KMS-11 (cell line): ENCODE results near the gene ZNF296.

Source experiments
- H2AFZ ChIP-seq: fragments of 200-600 bp; sonication (generic); 2 replicates; pipeline ENCODE4 v1.6.1; 2016; ENCODE audit warnings: antibody characterized with exemption, mixed run types, low read depth
- H3K27ac ChIP-seq: fragments of 200-600 bp; sonication (generic); 2 replicates; pipeline ENCODE4 v1.6.1; 2016; ENCODE audit warnings: mild to moderate bottlenecking, mixed run types
- H3K27me3 ChIP-seq: fragments of 200-600 bp; sonication (generic); 2 replicates; pipeline ENCODE4 v1.6.1; 2017; ENCODE audit warnings: mild to moderate bottlenecking, low read depth, mixed run types, moderate library complexity; ENCODE audit not compliant: insufficient read depth
- H3K36me3 ChIP-seq: fragments of 200-600 bp; sonication (generic); 2 replicates; pipeline ENCODE4 v1.6.1; 2017; ENCODE audit warnings: mild to moderate bottlenecking, mixed run types; ENCODE audit not compliant: insufficient read depth
- H3K4me1 ChIP-seq: fragments of 200-600 bp; sonication (generic); 2 replicates; pipeline ENCODE4 v1.6.1; 2016; ENCODE audit warnings: mild to moderate bottlenecking, low read depth, mixed run types; ENCODE audit not compliant: poor library complexity, severe bottlenecking
- H3K4me2 ChIP-seq: fragments of 200-600 bp; sonication (generic); 2 replicates; pipeline ENCODE4 v1.7.0; 2016; ENCODE audit warnings: mild to moderate bottlenecking, mixed run types
- H3K4me3 ChIP-seq: fragments of 200-600 bp; sonication (generic); IDR thresholded peaks from 2 replicates; pipeline ENCODE4 v1.6.1; 2017; ENCODE audit warnings: low read depth, low read length, mixed read lengths; ENCODE audit not compliant: insufficient read depth
- H3K79me2 ChIP-seq: fragments of 200-600 bp; sonication (generic); 2 replicates; pipeline ENCODE4 v1.6.1; 2016; ENCODE audit warnings: low read depth, mixed run types; ENCODE audit not compliant: insufficient read depth
- H3K9ac ChIP-seq: fragments of 200-600 bp; sonication (generic); 2 replicates; pipeline ENCODE4 v1.6.1; 2016; ENCODE audit warnings: mild to moderate bottlenecking, mixed run types
- H4K20me1 ChIP-seq: fragments of 200-600 bp; sonication (generic); 2 replicates; pipeline ENCODE4 v1.6.1; 2016; ENCODE audit warnings: mild to moderate bottlenecking, mixed run types; ENCODE audit not compliant: insufficient read depth
- CTCF ChIP-seq: fragments of 200-600 bp; sonication (generic); conservative IDR thresholded peaks from 2 replicates; pipeline ENCODE4 v1.6.1; 2017; ENCODE audit warnings: low read depth, mild to moderate bottlenecking, antibody characterized with exemption, low read length, moderate library complexity, mixed read lengths

Gene ZNF296

GRCh38 chr19:45090034-45090433, 13.8 kb upstream of the ZNF296 start:
- TF ChIP-seq CTCF: no peak
- no peaks in the 10 kb centered on the region for H3K27me3 ChIP-seq
- peaks cover 27% of the 10 kb centered on the region for H3K79me2 ChIP-seq
- H3K9ac ChIP-seq: no peak overlapping the region
- no peak overlapping the region for H3K4me3 ChIP-seq
- no peaks in the 10 kb centered on the region for H4K20me1 ChIP-seq
- H3K27ac ChIP-seq: no peak overlapping the region
- peaks cover 6% of the 10 kb centered on the region; the same call in 1 of the 2 replicates for H3K36me3 ChIP-seq
- no peak overlapping the region for H2AFZ ChIP-seq
- H3K4me2 ChIP-seq: no peak overlapping the region
- peaks cover 18% of the 10 kb centered on the region for H3K4me1 ChIP-seq

GRCh38 chr19:45087531-45087930, 11.3 kb upstream of the ZNF296 start:
- H3K9ac ChIP-seq: no peak overlapping the region
- H3K4me2 ChIP-seq: no peak overlapping the region
- H3K4me1 ChIP-seq: peaks cover 5% of the 10 kb centered on the region
- no peaks in the 10 kb centered on the region for H3K27me3 ChIP-seq
- H3K4me3 ChIP-seq: no peak overlapping the region
- H3K36me3 ChIP-seq: peaks cover 6% of the 10 kb centered on the region; the same call in 1 of the 2 replicates
- no peak for TF ChIP-seq CTCF
- H3K27ac ChIP-seq: no peak overlapping the region
- H3K79me2 ChIP-seq: peaks cover 30% of the 10 kb centered on the region
- no peaks in the 10 kb centered on the region; the same call in 1 of the 2 replicates for H4K20me1 ChIP-seq
- no peak overlapping the region for H2AFZ ChIP-seq

- H2AFZ ChIP-seq: no peak overlapping the region
- no peak for TF ChIP-seq CTCF
These were observed 10.2 kb upstream of the ZNF296 start for GRCh38 chr19:45086480-45086879.

GRCh38 chr19:45082170-45082569, 5.9 kb upstream of the ZNF296 start:
- H3K4me1 ChIP-seq: peaks cover 30% of the 10 kb centered on the region
- H3K4me3 ChIP-seq: no peak overlapping the region
- H3K27ac ChIP-seq: no peak overlapping the region
- no peaks in the 10 kb centered on the region; the same call in 1 of the 2 replicates for H4K20me1 ChIP-seq
- H3K4me2 ChIP-seq: no peak overlapping the region
- TF ChIP-seq CTCF: no peak
- H2AFZ ChIP-seq: no peak overlapping the region
- peaks cover 70% of the 10 kb centered on the region for H3K79me2 ChIP-seq
- H3K9ac ChIP-seq: no peak overlapping the region
- H3K36me3 ChIP-seq: no peaks in the 10 kb centered on the region
- H3K27me3 ChIP-seq: no peaks in the 10 kb centered on the region

More at GRCh38 chr19:45086480-45086879, 10.2 kb upstream of the ZNF296 start:
- Histone ChIP-seq H3K9ac (no peak overlapping the region), H3K79me2 (peaks cover 41% of the 10 kb centered on the region), H3K4me2 (no peak overlapping the region), H4K20me1 (no peaks in the 10 kb centered on the region; the same call in 1 of the 2 replicates), H3K4me1 (peaks cover 5% of the 10 kb centered on the region), H3K27me3 (no peaks in the 10 kb centered on the region), H3K4me3 (no peak overlapping the region), H3K27ac (no peak overlapping the region), H3K36me3 (peaks cover 6% of the 10 kb centered on the region; the same call in 1 of the 2 replicates)
